Smooth muscle cell (in vitro differentiated cells): ENCODE data around the gene MSH3. TPM values are rescaled to one million over a fixed set of nuclear protein-coding genes. Genes with fewer than 3 reads are reported as not detected.

Experiments
- DNase-seq: peaks from one replicate; lab custom pipeline; 2025; ENCODE audit not compliant: unreplicated experiment; lab: John Stamatoyannopoulos, UW
- H2AFZ ChIP-seq: fragments of 200-600 bp; sonication (generic); 2 replicates; pipeline ENCODE4 v1.6.0; 2016; ENCODE audit warnings: antibody characterized with exemption, low read depth, mild to moderate bottlenecking
- H3F3A ChIP-seq: fragments of 200-600 bp; sonication (generic); 2 replicates; pipeline ENCODE4 v1.6.0; 2017; ENCODE audit warnings: antibody characterized with exemption, low read depth
- H3K27ac ChIP-seq: fragments of 200-600 bp; sonication (generic); 2 replicates; pipeline ENCODE4 v1.5.1; 2016; ENCODE audit warnings: low read depth, mild to moderate bottlenecking
- H3K27me3 ChIP-seq: fragments of 200-600 bp; sonication (generic); 2 replicates; pipeline ENCODE4 v1.6.1; 2016; ENCODE audit warnings: low read depth, mild to moderate bottlenecking
- H3K36me3 ChIP-seq: fragments of 200-600 bp; sonication (generic); 2 replicates; pipeline ENCODE4 v1.5.1; 2016; ENCODE audit warnings: low read depth
- H3K4me1 ChIP-seq: fragments of 200-600 bp; sonication (generic); 2 replicates; pipeline ENCODE4 v1.5.1; 2016; ENCODE audit warnings: low read depth
- H3K4me2 ChIP-seq: fragments of 200-600 bp; sonication (generic); 2 replicates; pipeline ENCODE4 v1.6.0; 2016; ENCODE audit warnings: mild to moderate bottlenecking
- H3K4me3 ChIP-seq: fragments of 200-600 bp; sonication (generic); 2 replicates; pipeline ENCODE4 v1.5.1; 2016; ENCODE audit warnings: mild to moderate bottlenecking
- H3K79me2 ChIP-seq: fragments of 200-600 bp; sonication (generic); 2 replicates; pipeline ENCODE4 v1.6.0; 2016; ENCODE audit warnings: low read depth, mild to moderate bottlenecking
- H3K9ac ChIP-seq: fragments of 200-600 bp; sonication (generic); 2 replicates; pipeline ENCODE4 v1.6.0; 2016; ENCODE audit warnings: low read depth
- H3K9me3 ChIP-seq: fragments of 200-600 bp; sonication (generic); replicated peaks from 2 replicates; pipeline ENCODE4 v1.5.1; 2016; ENCODE audit warnings: low read depth
- H4K20me1 ChIP-seq: fragments of 200-600 bp; sonication (generic); 2 replicates; pipeline ENCODE4 v1.6.0; 2016; ENCODE audit warnings: low read depth
- WGBS: methylation state at CpG from one replicate; pipeline ENCODE4 v1.1.7; 2016; ENCODE audit warnings: low lambda C conversion rate; 5-methylcytosine and 5-hydroxymethylcytosine counted together
- polyA plus RNA-seq: library from polyadenylated mRNA; unstranded; fragments of >200 nt; fragmentation: Nextera tagmentation; extraction: Ambion mirVana; gene quantifications from 2 replicates; pipeline ENCODE4 v1.2.1, GENCODE V29; 2016
- total RNA-seq: library from RNA; depleted of rRNA; stranded (reverse); fragments of >200 nt; gene quantifications from 2 replicates; pipeline ENCODE4 v1.2.3, GENCODE V29; 2014
- TF ChIP-seq, protein P1 (sequence below): fragments of 200-600 bp; sonication (generic); IDR thresholded peaks from 2 replicates; pipeline ENCODE4 v1.5.1; 2017; ENCODE audit warnings: borderline replicate concordance, mild to moderate bottlenecking, antibody characterized with exemption; ENCODE audit not compliant: insufficient read depth, poor library complexity, severe bottlenecking

MSH3 gene
- total and polyA plus RNA-seq, 2 experiments from 2014 or later: 5.1 to 12.6 TPM

DNA sequence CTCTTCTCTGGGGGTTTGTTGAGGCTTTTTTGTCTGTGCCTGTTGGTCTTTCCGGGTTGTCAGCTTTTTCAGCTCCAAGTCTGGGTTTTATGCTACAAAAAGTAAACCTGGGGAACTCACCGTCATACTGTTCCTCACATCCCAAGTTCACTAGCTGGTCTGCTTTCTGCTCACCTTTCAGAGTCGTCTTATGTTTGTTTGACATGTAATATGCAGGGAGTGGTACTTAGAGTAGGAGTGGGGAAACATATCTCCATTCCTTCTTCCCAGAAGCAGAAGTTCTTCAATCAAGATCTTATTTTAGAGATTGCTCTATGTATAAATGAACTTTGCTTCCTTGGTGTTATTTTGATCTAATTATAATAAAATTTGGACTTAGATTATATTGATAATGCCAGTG lies 42.0 kb downstream of the MSH3 start:
- no peaks in the 10 kb centered on the region for H3F3A ChIP-seq
- WGBS: 92% methylated on average over 3 of the region's 3 CpGs
- H3K36me3 ChIP-seq: no peaks in the 10 kb centered on the region
- H3K9me3 ChIP-seq: no peaks in the 10 kb centered on the region
- no peak overlapping the region for H2AFZ ChIP-seq
- no peaks in the 10 kb centered on the region for H3K27me3 ChIP-seq
- no peak overlapping the region for H3K4me2 ChIP-seq
- TF ChIP-seq, protein P1, sequence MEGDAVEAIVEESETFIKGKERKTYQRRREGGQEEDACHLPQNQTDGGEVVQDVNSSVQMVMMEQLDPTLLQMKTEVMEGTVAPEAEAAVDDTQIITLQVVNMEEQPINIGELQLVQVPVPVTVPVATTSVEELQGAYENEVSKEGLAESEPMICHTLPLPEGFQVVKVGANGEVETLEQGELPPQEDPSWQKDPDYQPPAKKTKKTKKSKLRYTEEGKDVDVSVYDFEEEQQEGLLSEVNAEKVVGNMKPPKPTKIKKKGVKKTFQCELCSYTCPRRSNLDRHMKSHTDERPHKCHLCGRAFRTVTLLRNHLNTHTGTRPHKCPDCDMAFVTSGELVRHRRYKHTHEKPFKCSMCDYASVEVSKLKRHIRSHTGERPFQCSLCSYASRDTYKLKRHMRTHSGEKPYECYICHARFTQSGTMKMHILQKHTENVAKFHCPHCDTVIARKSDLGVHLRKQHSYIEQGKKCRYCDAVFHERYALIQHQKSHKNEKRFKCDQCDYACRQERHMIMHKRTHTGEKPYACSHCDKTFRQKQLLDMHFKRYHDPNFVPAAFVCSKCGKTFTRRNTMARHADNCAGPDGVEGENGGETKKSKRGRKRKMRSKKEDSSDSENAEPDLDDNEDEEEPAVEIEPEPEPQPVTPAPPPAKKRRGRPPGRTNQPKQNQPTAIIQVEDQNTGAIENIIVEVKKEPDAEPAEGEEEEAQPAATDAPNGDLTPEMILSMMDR: no peak
- H3K4me1 ChIP-seq: peaks cover 5% of the 10 kb centered on the region
- no peak overlapping the region for H3K27ac ChIP-seq
- no peak overlapping the region for H3K9ac ChIP-seq
- DNase-seq: no peak
- H3K79me2 ChIP-seq: no peaks in the 10 kb centered on the region
- no peaks in the 10 kb centered on the region for H4K20me1 ChIP-seq
- H3K4me3 ChIP-seq: no peak overlapping the region

DNA sequence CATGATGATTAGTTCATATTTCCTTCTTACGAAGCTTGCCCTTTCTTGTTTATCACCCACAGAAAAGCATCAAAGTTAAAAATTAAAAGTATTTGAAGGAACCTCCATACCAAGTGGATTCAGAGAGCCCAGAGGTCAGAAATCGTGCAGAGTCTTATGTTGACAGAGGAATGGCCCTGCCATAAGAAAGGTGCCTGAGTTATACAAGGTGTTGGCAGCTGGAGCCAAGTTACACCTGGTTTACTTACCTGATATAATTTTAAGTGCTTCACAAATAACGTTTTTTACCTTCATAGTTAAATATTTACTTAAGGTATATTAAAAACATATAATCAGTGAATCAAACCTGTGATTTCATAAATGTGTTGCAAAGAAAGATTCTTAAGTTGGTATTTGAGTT lies 42.6 kb downstream of the MSH3 start:
- Histone ChIP-seq H3K27ac (no peak overlapping the region), H3K9me3 (no peaks in the 10 kb centered on the region), H3K4me2 (no peak overlapping the region), H3K4me1 (peaks cover 9% of the 10 kb centered on the region), H3K4me3 (no peak overlapping the region), H3K27me3 (no peaks in the 10 kb centered on the region), H3K9ac (no peak overlapping the region), H4K20me1 (no peaks in the 10 kb centered on the region), H3K79me2 (no peaks in the 10 kb centered on the region), H3K36me3 (no peaks in the 10 kb centered on the region), H3F3A (no peaks in the 10 kb centered on the region), H2AFZ (no peak overlapping the region)
- TF ChIP-seq, protein P1: no peak
- DNase-seq: no peak
- 95% methylated on average over 3 of the region's 3 CpGs for WGBS

- H3K27me3 ChIP-seq: no peaks in the 10 kb centered on the region
- no peak for DNase-seq
- H3K9ac ChIP-seq: no peak overlapping the region
- H3K36me3 ChIP-seq: no peaks in the 10 kb centered on the region
- TF ChIP-seq, protein P1: no peak
- H2AFZ ChIP-seq: no peak overlapping the region
- no peaks in the 10 kb centered on the region for H3K9me3 ChIP-seq
- no peaks in the 10 kb centered on the region for H3K79me2 ChIP-seq
- H3K4me2 ChIP-seq: no peak overlapping the region
- no peaks in the 10 kb centered on the region for H4K20me1 ChIP-seq
- H3K4me3 ChIP-seq: no peak overlapping the region
- no peaks in the 10 kb centered on the region for H3F3A ChIP-seq
- 83% methylated on average over 5 of the region's 5 CpGs for WGBS
- H3K4me1 ChIP-seq: peaks cover 9% of the 10 kb centered on the region
- H3K27ac ChIP-seq: no peak overlapping the region
Observed at GRCh38 chr5:80698369-80698768, 43.9 kb downstream of the MSH3 start.

- H4K20me1 ChIP-seq: no peaks in the 10 kb centered on the region
- no peak overlapping the region for H3K27ac ChIP-seq
- H3K79me2 ChIP-seq: no peaks in the 10 kb centered on the region
- no peak overlapping the region for H3K4me2 ChIP-seq
- H2AFZ ChIP-seq: no peak overlapping the region
- TF ChIP-seq, protein P1: no peak
- H3K4me1 ChIP-seq: peaks cover 12% of the 10 kb centered on the region
- H3K4me3 ChIP-seq: no peak overlapping the region
- no peaks in the 10 kb centered on the region for H3F3A ChIP-seq
- no peaks in the 10 kb centered on the region for H3K9me3 ChIP-seq
- 46% methylated on average over 1 of the region's 1 CpG for WGBS
- H3K9ac ChIP-seq: no peak overlapping the region
- DNase-seq: no peak
- no peaks in the 10 kb centered on the region for H3K36me3 ChIP-seq
- no peaks in the 10 kb centered on the region for H3K27me3 ChIP-seq
Observed at GRCh38 chr5:80701597-80701996, 47.1 kb downstream of the MSH3 start.
